HepG2 (cell line): ENCODE data around the gene BCKDHB.

Experiments
- CHD2 ChIP-seq: IDR thresholded peaks from 2 replicates; pipeline ENCODE4 v1.6.1; 2011; ENCODE audit warnings: low read depth, low read length, improper control_type of control experiment
- EZH2 ChIP-seq: conservative IDR thresholded peaks from 2 replicates; pipeline ENCODE4 v1.6.1; 2012; ENCODE audit warnings: mild to moderate bottlenecking, low read depth, low read length, moderate library complexity
- MAFF ChIP-seq: IDR thresholded peaks from 2 replicates; pipeline ENCODE4 v1.6.1; 2011; ENCODE audit warnings: low read depth, low read length, improper control_type of control experiment
- MEF2D ChIP-seq: sonication (generic); formaldehyde crosslinking; IDR thresholded peaks from 2 replicates; pipeline ENCODE4 v1.5.1; 2020; ENCODE audit warnings: mild to moderate bottlenecking, missing genetic modification reagents
- NFIC ChIP-seq: IDR thresholded peaks from 2 replicates; pipeline ENCODE4 v1.6.1; 2012; ENCODE audit warnings: mild to moderate bottlenecking, low read length, inconsistent platforms
- POLR2AphosphoS5 ChIP-seq: IDR thresholded peaks from 2 replicates; pipeline ENCODE4 v1.6.1; 2012; ENCODE audit warnings: low read depth, low read length
- SP1 ChIP-seq, 2 experiments: fragments of 450-650 bp in 1 of 2; sonication (generic) in 1 of 2; formaldehyde crosslinking in 1 of 2; IDR thresholded peaks; 2 replicates each; pipeline versions ENCODE4 v1.4.0 to v1.6.1; 2016 to 2020; ENCODE audit warnings: missing genetic modification reagents in 1 of 2
- TBL1XR1 ChIP-seq: fragments of 150-350 bp; IDR thresholded peaks from 2 replicates; pipeline ENCODE4 v1.6.1; 2014; ENCODE audit warnings: borderline replicate concordance, low read length; ENCODE audit not compliant: partially characterized antibody
- U2AF1 ChIP-seq: fragments of 200-400 bp; formaldehyde crosslinking; optimal IDR thresholded peaks from 2 replicates; pipeline ENCODE3; 2017; ENCODE audit warnings: mild to moderate bottlenecking, low read depth, low read length
- TF ChIP-seq, protein P1 (sequence below): sonication (generic); formaldehyde crosslinking; IDR thresholded peaks from 2 replicates; pipeline ENCODE4 v1.4.0; 2020; ENCODE audit warnings: mild to moderate bottlenecking, missing genetic modification reagents, borderline replicate concordance

DNA sequence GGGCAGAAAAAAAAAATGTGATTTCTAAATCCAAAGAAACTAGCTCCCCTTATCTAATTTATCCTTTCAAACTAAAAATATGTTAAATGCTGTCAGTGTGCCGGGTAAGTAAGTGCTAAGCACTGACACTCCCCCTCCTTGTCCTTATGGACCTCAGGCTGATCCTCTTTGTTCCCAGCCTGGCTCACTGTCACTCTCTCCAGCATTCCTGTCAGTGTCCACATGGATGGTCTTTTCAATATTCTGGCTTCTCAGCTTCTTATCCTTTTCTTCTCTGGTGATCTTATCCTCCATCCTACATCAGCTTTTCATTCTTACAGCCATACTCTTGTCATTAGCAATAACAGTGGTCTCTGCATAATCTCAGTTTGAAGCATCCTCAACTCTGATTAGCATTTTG, 55.0 kb downstream of the BCKDHB start:
- no peak for TF ChIP-seq POLR2AphosphoS5
- TF ChIP-seq MEF2D: no peak
- no peak for TF ChIP-seq TBL1XR1
- TF ChIP-seq MAFF: no peak
- TF ChIP-seq, protein P1, sequence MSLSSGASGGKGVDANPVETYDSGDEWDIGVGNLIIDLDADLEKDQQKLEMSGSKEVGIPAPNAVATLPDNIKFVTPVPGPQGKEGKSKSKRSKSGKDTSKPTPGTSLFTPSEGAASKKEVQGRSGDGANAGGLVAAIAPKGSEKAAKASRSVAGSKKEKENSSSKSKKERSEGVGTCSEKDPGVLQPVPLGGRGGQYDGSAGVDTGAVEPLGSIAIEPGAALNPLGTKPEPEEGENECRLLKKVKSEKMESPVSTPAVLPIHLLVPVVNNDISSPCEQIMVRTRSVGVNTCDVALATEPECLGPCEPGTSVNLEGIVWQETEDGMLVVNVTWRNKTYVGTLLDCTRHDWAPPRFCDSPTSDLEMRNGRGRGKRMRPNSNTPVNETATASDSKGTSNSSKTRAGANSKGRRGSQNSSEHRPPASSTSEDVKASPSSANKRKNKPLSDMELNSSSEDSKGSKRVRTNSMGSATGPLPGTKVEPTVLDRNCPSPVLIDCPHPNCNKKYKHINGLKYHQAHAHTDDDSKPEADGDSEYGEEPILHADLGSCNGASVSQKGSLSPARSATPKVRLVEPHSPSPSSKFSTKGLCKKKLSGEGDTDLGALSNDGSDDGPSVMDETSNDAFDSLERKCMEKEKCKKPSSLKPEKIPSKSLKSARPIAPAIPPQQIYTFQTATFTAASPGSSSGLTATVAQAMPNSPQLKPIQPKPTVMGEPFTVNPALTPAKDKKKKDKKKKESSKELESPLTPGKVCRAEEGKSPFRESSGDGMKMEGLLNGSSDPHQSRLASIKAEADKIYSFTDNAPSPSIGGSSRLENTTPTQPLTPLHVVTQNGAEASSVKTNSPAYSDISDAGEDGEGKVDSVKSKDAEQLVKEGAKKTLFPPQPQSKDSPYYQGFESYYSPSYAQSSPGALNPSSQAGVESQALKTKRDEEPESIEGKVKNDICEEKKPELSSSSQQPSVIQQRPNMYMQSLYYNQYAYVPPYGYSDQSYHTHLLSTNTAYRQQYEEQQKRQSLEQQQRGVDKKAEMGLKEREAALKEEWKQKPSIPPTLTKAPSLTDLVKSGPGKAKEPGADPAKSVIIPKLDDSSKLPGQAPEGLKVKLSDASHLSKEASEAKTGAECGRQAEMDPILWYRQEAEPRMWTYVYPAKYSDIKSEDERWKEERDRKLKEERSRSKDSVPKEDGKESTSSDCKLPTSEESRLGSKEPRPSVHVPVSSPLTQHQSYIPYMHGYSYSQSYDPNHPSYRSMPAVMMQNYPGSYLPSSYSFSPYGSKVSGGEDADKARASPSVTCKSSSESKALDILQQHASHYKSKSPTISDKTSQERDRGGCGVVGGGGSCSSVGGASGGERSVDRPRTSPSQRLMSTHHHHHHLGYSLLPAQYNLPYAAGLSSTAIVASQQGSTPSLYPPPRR (CRISPR knock-in tag): no peak
- no peak for TF ChIP-seq U2AF1
- no peak for TF ChIP-seq EZH2
- no peak for TF ChIP-seq CHD2
- TF ChIP-seq NFIC: no peak
- TF ChIP-seq SP1 (IDR thresholded peaks at IDR 0.05): no peak
- TF ChIP-seq SP1 (CRISPR knock-in tag; IDR thresholded peaks at IDR 0.05): no peak
